K562 (cell line): ENCODE results near the gene OCA2. TPM values are rescaled to one million over a fixed set of nuclear protein-coding genes. Genes with fewer than 3 reads are reported as not detected.

ENCODE experiments used
- ATAC-seq: fragments of 200-7000 bp; cut with Tn5 transposase; 3 replicates; pipeline ENCODE4 v1.9.1; 2020; ENCODE audit warnings: moderate library complexity
- BruUV-seq: library from RNA; stranded (reverse); fragments of 400-500 nt; replicated peaks from 2 replicates; lab custom pipeline; 2021; lab: Mats Ljungman, UMichigan
- CTCF ChIA-PET: fragments of 300-600 bp; formaldehyde crosslinking; extraction: SDS; loops from one replicate; lab custom pipeline; 2021; ENCODE audit warnings: low intra/inter-chr PET ratio; lab: Yijun Ruan, JAX
- POLR2A ChIA-PET: fragments of 300-600, 350-650 bp; sonication (Branson Sonifier 250); formaldehyde crosslinking; extraction: SDS; loops from one replicate; lab custom pipeline; 2021; ENCODE audit warnings: antibody characterized with exemption, inconsistent platforms; lab: Yijun Ruan, JAX
- DNase-seq, 4 experiments: peaks; one replicate each; pipeline versions ENCODE4 v3.0.0 to v3.0.0-alpha.2; 2011 to 2018; ENCODE audit warnings: low spot score in 3 of 4, mixed read lengths in 3 of 4; ENCODE audit errors: extremely low read depth in 1 of 4
- FAIRE-seq: peaks from 2 replicates; lab custom pipeline; 2011; peaks lifted over from hg19 to GRCh38; lab: Jason Lieb, UNC
- H2AFZ ChIP-seq: 2 replicates; pipeline ENCODE4 v1.6.0; 2011; ENCODE audit warnings: low read depth, low read length, control low read depth, inconsistent platforms
- H3K27ac ChIP-seq: fragments of 200-600 bp; 3 replicates; pipeline ENCODE4 v1.8.0; 2011; ENCODE audit warnings: low read depth, mild to moderate bottlenecking, control low read depth, inconsistent platforms, low read length, moderate library complexity, mixed read lengths; ENCODE audit errors: extremely low read depth
- H3K27me3 ChIP-seq, 2 experiments: fragments of 300-600 bp in 1 of 2; 2 replicates in 1 of 2; 3 replicates in 1 of 2; pipeline versions ENCODE4 v1.6.0 to v1.8.0; 2011; ENCODE audit warnings: inconsistent platforms in 2 of 2, low read length in 2 of 2, mild to moderate bottlenecking in 1 of 2, mixed read lengths in 1 of 2, moderate library complexity in 1 of 2; ENCODE audit not compliant: control insufficient read depth in 2 of 2, insufficient read depth in 2 of 2
- H3K36me3 ChIP-seq: fragments of 300-600 bp; 3 replicates; pipeline ENCODE4 v1.8.0; 2011; ENCODE audit warnings: mild to moderate bottlenecking, low read length, inconsistent platforms; ENCODE audit not compliant: control insufficient read depth, insufficient read depth
- H3K4me1 ChIP-seq, 2 experiments: fragments of 200-600 bp in 1 of 2; replicated peaks in 1 of 2; 2 replicates in 1 of 2; 3 replicates in 1 of 2; pipeline versions ENCODE4 v1.5.1 to v1.8.0; 2011; ENCODE audit warnings: inconsistent platforms in 2 of 2, low read length in 2 of 2, mild to moderate bottlenecking in 1 of 2, mixed read lengths in 1 of 2, moderate library complexity in 1 of 2; ENCODE audit not compliant: control insufficient read depth in 2 of 2, insufficient read depth in 2 of 2
- H3K4me2 ChIP-seq: 2 replicates; pipeline ENCODE4 v1.6.1; 2011; ENCODE audit warnings: low read length, control low read depth, inconsistent platforms, mixed read lengths; ENCODE audit not compliant: insufficient read depth
- H3K4me3 ChIP-seq: fragments of 200-600 bp; sonication (generic), shearing (Covaris generic); 2 replicates; pipeline ENCODE4 v1.5.1; 2016; ENCODE audit warnings: control low read depth, inconsistent platforms
- H3K79me2 ChIP-seq: fragments of 200-600 bp; 3 replicates; pipeline ENCODE4 v1.8.0; 2011; ENCODE audit warnings: low read length, inconsistent platforms; ENCODE audit not compliant: control insufficient read depth, insufficient read depth
- H3K9ac ChIP-seq, 2 experiments: 2 replicates each; pipeline versions ENCODE4 v1.6.0 to v1.6.1; 2011; ENCODE audit warnings: low read depth in 2 of 2, low read length in 2 of 2, control low read depth in 1 of 2, inconsistent platforms in 1 of 2, mild to moderate bottlenecking in 1 of 2, mixed read lengths in 1 of 2; ENCODE audit not compliant: insufficient read depth in 1 of 2
- H3K9me1 ChIP-seq: one replicate; pipeline ENCODE4 v1.6.0; 2011; ENCODE audit warnings: inconsistent platforms, mild to moderate bottlenecking, low read length, moderate library complexity; ENCODE audit not compliant: control insufficient read depth, insufficient read depth
- H3K9me3 ChIP-seq: replicated peaks from 2 replicates; pipeline ENCODE4 v1.5.1; 2011; ENCODE audit warnings: low read depth, low read length, inconsistent platforms; ENCODE audit not compliant: control insufficient read depth, insufficient read depth
- H4K20me1 ChIP-seq: replicated peaks from 2 replicates; pipeline ENCODE4 v1.6.1; 2011; ENCODE audit warnings: low read length, inconsistent platforms, mixed read lengths; ENCODE audit not compliant: control insufficient read depth, insufficient read depth
- CEBPG ChIP-seq, 3 experiments: fragments of 200-800 bp in 1 of 3; sonication (Bioruptor generic) in 1 of 3; sonication (generic) in 1 of 3; formaldehyde crosslinking in 1 of 3; IDR thresholded peaks in 2 of 3; conservative IDR thresholded peaks in 1 of 3; 2 replicates each; pipeline versions ENCODE4 v1.6.1 to v1.8.0; 2016 to 2022; ENCODE audit warnings: missing compliant biosample characterization in 2 of 3, missing genetic modification characterization in 2 of 3, mild to moderate bottlenecking in 1 of 3, missing genetic modification reagents in 1 of 3
- CTCF ChIP-seq, 3 experiments: IDR thresholded peaks in 2 of 3; conservative IDR thresholded peaks in 1 of 3; 2 replicates each; pipeline ENCODE4 v1.5.1; 2011 to 2012; ENCODE audit warnings: low read length in 3 of 3, mild to moderate bottlenecking in 3 of 3, control low read depth in 2 of 3, improper control_type of control experiment in 1 of 3, inconsistent platforms in 1 of 3, low read depth in 1 of 3, mixed read lengths in 1 of 3, moderate library complexity in 1 of 3; ENCODE audit not compliant: insufficient read depth in 2 of 3
- FOXJ2 ChIP-seq: fragments of 200-800 bp; sonication (Bioruptor generic); IDR thresholded peaks from 2 replicates; pipeline ENCODE4 v1.6.1; 2016; ENCODE audit warnings: missing genetic modification characterization, missing compliant biosample characterization
- POLR2H ChIP-seq: IDR thresholded peaks from 2 replicates; pipeline ENCODE4 v1.6.1; 2016; ENCODE audit warnings: missing genetic modification characterization, low read depth, mild to moderate bottlenecking, control low read depth, missing compliant biosample characterization, moderate library complexity
- ZNF41 ChIP-seq: fragments of 250-450 bp; sonication (Bioruptor Pico); conservative IDR thresholded peaks from 2 replicates; pipeline ENCODE4 v1.4.0; 2020; ENCODE audit warnings: mild to moderate bottlenecking
- ZNF696 ChIP-seq: fragments of 250-450 bp; sonication (Bioruptor Pico); conservative IDR thresholded peaks from 2 replicates; pipeline ENCODE4 v1.4.0; 2020; ENCODE audit warnings: mild to moderate bottlenecking, moderate library complexity
- ZNF785 ChIP-seq: fragments of 250-450 bp; sonication (Bioruptor Pico); IDR thresholded peaks from 2 replicates; pipeline ENCODE4 v1.4.0; 2020; ENCODE audit warnings: mild to moderate bottlenecking
- WGBS: fragments of 100-300 bp; shearing (Covaris generic); methylation state at CpG from one replicate; pipeline ENCODE4 v1.1.6; 2016; ENCODE audit warnings: low coverage, mixed read lengths; ENCODE audit not compliant: insufficient coverage; ENCODE audit errors: missing lambda C conversion rate; 5-methylcytosine and 5-hydroxymethylcytosine counted together
- in situ Hi-C: fragments of 300-500 bp; cut with MboI; formaldehyde crosslinking; loops from 4 replicates; pipeline ENCODE4 v1.15.0; 2018; ENCODE audit warnings: inconsistent platforms, mixed read lengths
- intact Hi-C: fragments of 100-400 bp; cut with micrococcal nuclease; formaldehyde crosslinking; loops from 2 replicates; pipeline ENCODE4 v1.14.2; 2022
- polyA plus RNA-seq, 8 experiments: library from polyadenylated mRNA; depleted of rRNA in 4 of 8; stranded (reverse) in 5 of 8; unstranded in 3 of 8; fragments of >200 nt; fragmentation: Nextera tagmentation in 2 of 8; fragmentation: Illumina TruSeq in 1 of 8; extraction: Ambion mirVana in 2 of 8; extraction: Trizol in 1 of 8; gene quantifications; 2 replicates each; pipeline versions ENCODE4 v1.2.1 to v1.2.3, GENCODE V29; 2011 to 2014; ENCODE audit warnings: inconsistent platforms in 1 of 8, missing spikeins in 1 of 8
- total RNA-seq, 7 experiments: library from RNA; depleted of rRNA in 6 of 7; stranded (reverse); fragments of >200 nt in 6 of 7; fragmentation: Illumina TruSeq in 2 of 7; extraction: Trizol in 2 of 7; gene quantifications; 2 replicates each; pipeline versions ENCODE4 v1.2.1 to v1.2.3, GENCODE V29; 2011 to 2021; ENCODE audit warnings: low replicate concordance in 1 of 7
- TF ChIP-seq, protein P1 (sequence below): fragments of 250-450 bp; sonication (Bioruptor Pico); IDR thresholded peaks from 2 replicates; pipeline ENCODE4 v1.8.0; 2022; ENCODE audit warnings: inconsistent platforms

OCA2 gene
- total and polyA plus RNA-seq, 9 of the 15 experiments (the other 6 are each of a cell fraction or from before 2014, with no cell fraction given), result 0.07 to 0.59 (median 0.17) TPM; not detected in 1

DNA sequence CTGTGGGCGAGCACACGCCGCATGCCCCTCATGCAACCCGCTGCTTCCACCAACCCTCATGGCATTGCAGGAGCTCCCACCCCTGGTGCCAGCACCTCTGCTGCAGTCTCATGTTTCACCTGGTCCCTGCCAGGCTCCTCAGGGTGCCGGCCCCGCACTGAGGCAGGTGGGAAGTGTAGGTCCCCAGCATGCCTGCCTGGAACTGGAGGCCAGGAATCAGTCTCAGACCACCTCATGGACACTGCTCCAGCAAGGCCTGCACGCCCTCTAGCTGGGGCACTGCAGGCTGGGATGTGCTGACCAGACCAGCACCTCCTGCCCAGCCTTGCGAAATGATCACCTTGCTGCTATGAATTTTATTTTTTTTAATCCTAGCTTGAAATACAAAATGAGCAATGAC lies 39.1 kb downstream of the OCA2 start:
- Histone ChIP-seq H2AFZ (no peak overlapping the region), H3K9ac (no peak overlapping the region), H3K36me3 (no peaks in the 10 kb centered on the region), H3K27me3 (peaks cover 0 to 35% of the 10 kb centered on the region in 2 experiments; a peak in 3 of 5 replicates), H3K79me2 (no peaks in the 10 kb centered on the region), H4K20me1 (no peaks in the 10 kb centered on the region), H3K27ac (no peak overlapping the region)
- intact Hi-C loops, result no loop called here
- 3% methylated on average over 8 of the region's 8 CpGs for WGBS
- POLR2A ChIA-PET, result no interaction called here
- TF ChIP-seq POLR2H (tag) (no peak), ZNF696 (CRISPR knock-in tag) (no peak), CTCF (IDR thresholded peaks at IDR 0.05 in 2 of 3, conservative IDR thresholded peaks at IDR 0.05 in 1 of 3; ENCODE audit: insufficient read depth in 2 of 3, low read depth in 1 of 3, low read length in 3 of 3) (0 out of 6 replicates have a peak, but pooled peaks of 1 of the 3 experiments have one; percentile 10), CEBPG (CRISPR knock-in tag; IDR thresholded peaks at IDR 0.05) (no peak), CEBPG (tag; conservative IDR thresholded peaks at IDR 0.05 in 1 of 2, IDR thresholded peaks at IDR 0.05 in 1 of 2) (no peak), FOXJ2 (tag) (no peak), ZNF41 (CRISPR knock-in tag) (no peak), ZNF785 (CRISPR knock-in tag) (no peak)
- TF ChIP-seq, protein P1, sequence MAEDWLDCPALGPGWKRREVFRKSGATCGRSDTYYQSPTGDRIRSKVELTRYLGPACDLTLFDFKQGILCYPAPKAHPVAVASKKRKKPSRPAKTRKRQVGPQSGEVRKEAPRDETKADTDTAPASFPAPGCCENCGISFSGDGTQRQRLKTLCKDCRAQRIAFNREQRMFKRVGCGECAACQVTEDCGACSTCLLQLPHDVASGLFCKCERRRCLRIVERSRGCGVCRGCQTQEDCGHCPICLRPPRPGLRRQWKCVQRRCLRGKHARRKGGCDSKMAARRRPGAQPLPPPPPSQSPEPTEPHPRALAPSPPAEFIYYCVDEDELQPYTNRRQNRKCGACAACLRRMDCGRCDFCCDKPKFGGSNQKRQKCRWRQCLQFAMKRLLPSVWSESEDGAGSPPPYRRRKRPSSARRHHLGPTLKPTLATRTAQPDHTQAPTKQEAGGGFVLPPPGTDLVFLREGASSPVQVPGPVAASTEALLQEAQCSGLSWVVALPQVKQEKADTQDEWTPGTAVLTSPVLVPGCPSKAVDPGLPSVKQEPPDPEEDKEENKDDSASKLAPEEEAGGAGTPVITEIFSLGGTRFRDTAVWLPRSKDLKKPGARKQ (CRISPR knock-in tag), result no peak
- TF ChIP-seq, all 486 proteins: peak for 1
- in situ Hi-C loops, result no loop called here
- no peak overlapping the region for H3K4me2 ChIP-seq
- H3K4me1 ChIP-seq, result no peaks in the 10 kb centered on the region
- H3K9me1 ChIP-seq, result no peaks in the 10 kb centered on the region
- no peaks in the 10 kb centered on the region; the same call in 1 of the 2 replicates for H3K9me3 ChIP-seq
- no peak overlapping the region for H3K4me3 ChIP-seq
- no TSS peak for BruUV-seq
- CTCF ChIA-PET, result no interaction called here
- DNase-seq (no peak), ATAC-seq (no peak), FAIRE-seq (no peak)
